ENCODE results near the gene ACVR2B.

DNA sequence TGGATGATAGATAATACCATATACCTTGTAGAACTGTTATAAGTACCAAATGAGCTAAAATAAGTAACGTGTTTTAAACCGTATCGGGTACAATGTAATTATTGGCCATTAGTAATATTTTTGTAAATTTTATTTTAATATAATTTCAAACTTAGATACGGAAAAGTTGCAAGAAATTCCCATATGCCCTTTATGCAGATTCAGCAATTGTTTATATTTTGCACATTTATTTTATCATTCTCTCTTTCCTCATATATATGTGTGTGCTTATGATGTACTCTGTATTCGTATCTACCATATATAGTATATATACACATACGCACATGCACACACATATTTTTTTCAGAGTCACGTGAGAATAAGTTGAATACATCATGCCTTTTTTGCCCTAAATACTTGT, 80.9 kb downstream of the ACVR2B start:
- no peak for TF ChIP-seq POLR2AphosphoS5 (IDR thresholded peaks at IDR 0.05; ENCODE audit: low read depth, low read length)
- TF ChIP-seq, protein P1, sequence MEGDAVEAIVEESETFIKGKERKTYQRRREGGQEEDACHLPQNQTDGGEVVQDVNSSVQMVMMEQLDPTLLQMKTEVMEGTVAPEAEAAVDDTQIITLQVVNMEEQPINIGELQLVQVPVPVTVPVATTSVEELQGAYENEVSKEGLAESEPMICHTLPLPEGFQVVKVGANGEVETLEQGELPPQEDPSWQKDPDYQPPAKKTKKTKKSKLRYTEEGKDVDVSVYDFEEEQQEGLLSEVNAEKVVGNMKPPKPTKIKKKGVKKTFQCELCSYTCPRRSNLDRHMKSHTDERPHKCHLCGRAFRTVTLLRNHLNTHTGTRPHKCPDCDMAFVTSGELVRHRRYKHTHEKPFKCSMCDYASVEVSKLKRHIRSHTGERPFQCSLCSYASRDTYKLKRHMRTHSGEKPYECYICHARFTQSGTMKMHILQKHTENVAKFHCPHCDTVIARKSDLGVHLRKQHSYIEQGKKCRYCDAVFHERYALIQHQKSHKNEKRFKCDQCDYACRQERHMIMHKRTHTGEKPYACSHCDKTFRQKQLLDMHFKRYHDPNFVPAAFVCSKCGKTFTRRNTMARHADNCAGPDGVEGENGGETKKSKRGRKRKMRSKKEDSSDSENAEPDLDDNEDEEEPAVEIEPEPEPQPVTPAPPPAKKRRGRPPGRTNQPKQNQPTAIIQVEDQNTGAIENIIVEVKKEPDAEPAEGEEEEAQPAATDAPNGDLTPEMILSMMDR (IDR thresholded peaks at IDR 0.05) = no peak
